ENCODE results near the gene FNDC8. TPM values are rescaled to one million over a fixed set of nuclear protein-coding genes. Genes with fewer than 3 reads are reported as not detected.

Gene FNDC8
- total RNA-seq, 2 donors from 2014 or later, result not detected

Other genes with a start within 250 kb of the FNDC8 start
- 1 to 10 TPM; 1.8 to 1.9 TPM for gene CCT6B, start 160.2 kb upstream of the FNDC8 start, total RNA-seq
- gene ZNF830, start 160.1 kb upstream of the FNDC8 start, total RNA-seq, result 1 to 10 TPM; 5.4 to 8.1 TPM
- gene LIG3, start 141.1 kb upstream of the FNDC8 start, total RNA-seq, result 10 to 100 TPM; 12.0 to 17.1 TPM
- 10 to 100 TPM; 12.2 to 20.1 TPM for gene RFFL, start 57.9 kb upstream of the FNDC8 start, total RNA-seq
- gene RAD51D, start 1.8 kb upstream of the FNDC8 start, total RNA-seq, result 1 to 10 TPM; 2.0 to 4.5 TPM
- 1 to 10 TPM; 3.6 to 8.2 TPM for gene NLE1, start 20.7 kb downstream of the FNDC8 start, total RNA-seq
- 100 to 1,000 TPM; 118 to 131 TPM for gene UNC45B, start 26.2 kb downstream of the FNDC8 start, total RNA-seq
- gene SLC35G3, start 72.8 kb downstream of the FNDC8 start, total RNA-seq, result not detected
- gene SLFN5, start 121.5 kb downstream of the FNDC8 start, total RNA-seq, result 10 to 100 TPM; 11.1 to 12.9 TPM

All from right atrium auricular region (tissue), 2 donors.